GM18505 (cell line): Measurements from ENCODE around the gene KDM8.

Experiments used
- ATAC-seq: cut with Tn5 transposase; IDR thresholded peaks from one replicate; pipeline ENCODE4 v1.9.1; 2021; ENCODE audit not compliant: unreplicated experiment
- POLR2A ChIP-seq: IDR thresholded peaks from 4 replicates; pipeline ENCODE4 v1.6.1; 2011; ENCODE audit warnings: borderline replicate concordance; ENCODE audit not compliant: insufficient read depth, insufficient read length; ENCODE audit errors: extremely low read depth

Gene KDM8

GRCh38 chr16:27232901-27233625 is 29.7 kb downstream of the KDM8 start:
- no peak for ATAC-seq
- no peak for TF ChIP-seq POLR2A

- ATAC-seq: no peak
- no peak for TF ChIP-seq POLR2A
Observed at GRCh38 chr16:27233731-27234130, 30.4 kb downstream of the KDM8 start.

- no peak for TF ChIP-seq POLR2A
- no peak for ATAC-seq
Observed at GRCh38 chr16:27234171-27234570, 30.8 kb downstream of the KDM8 start.

- no peak for TF ChIP-seq POLR2A
- ATAC-seq: no peak
Observed at GRCh38 chr16:27234603-27235002, 31.3 kb downstream of the KDM8 start.

GRCh38 chr16:27235055-27235937 is 32.0 kb downstream of the KDM8 start:
- TF ChIP-seq POLR2A: no peak
- no peak for ATAC-seq

- no peak for ATAC-seq
- no peak for TF ChIP-seq POLR2A
Observed at GRCh38 chr16:27235938-27236245, 32.6 kb downstream of the KDM8 start.

GRCh38 chr16:27236635-27237218 is 33.4 kb downstream of the KDM8 start:
- no peak for TF ChIP-seq POLR2A
- no peak for ATAC-seq

- TF ChIP-seq POLR2A: peak; percentile 18
- ATAC-seq: peak; percentile 51
Observed at GRCh38 chr16:27237219-27238015, 34.1 kb downstream of the KDM8 start.

GRCh38 chr16:27238016-27238587 is 34.8 kb downstream of the KDM8 start:
- no peak for TF ChIP-seq POLR2A
- peak; percentile 24 for ATAC-seq

GRCh38 chr16:27238591-27238990 is 35.3 kb downstream of the KDM8 start:
- ATAC-seq: no peak
- no peak for TF ChIP-seq POLR2A

GRCh38 chr16:27239026-27239425 is 35.7 kb downstream of the KDM8 start:
- ATAC-seq: no peak
- TF ChIP-seq POLR2A: no peak

- no peak for TF ChIP-seq POLR2A
- no peak for ATAC-seq
Observed at GRCh38 chr16:27239906-27240655, 36.8 kb downstream of the KDM8 start.

- no peak for TF ChIP-seq POLR2A
- ATAC-seq: no peak
Observed at GRCh38 chr16:27240948-27241531, 37.7 kb downstream of the KDM8 start.

- ATAC-seq: no peak
- no peak for TF ChIP-seq POLR2A
Observed at GRCh38 chr16:27241658-27242057, 38.3 kb downstream of the KDM8 start.
